Small intestine (tissue), 7 donors: ENCODE data around the gene KCP. TPM values are rescaled to one million over a fixed set of nuclear protein-coding genes. Genes with fewer than 3 reads are reported as not detected.

Experiments
- DNase-seq, 2 donors: peaks; one replicate each; pipeline versions ENCODE4 v3.0.0 to v3.0.0-alpha.2; 2013
- FAIRE-seq: peaks from 2 replicates; lab custom pipeline; 2012; peaks lifted over from hg19 to GRCh38; lab: Jason Lieb, UNC
- H3K27ac ChIP-seq, 3 donors: one replicate each; pipeline ENCODE4 v1.5.1; 2013; ENCODE audit warnings: low read length in 2 of 3, mild to moderate bottlenecking in 2 of 3, control low read depth in 1 of 3, inconsistent platforms in 1 of 3, low read depth in 1 of 3, moderate library complexity in 1 of 3
- H3K27me3 ChIP-seq, 3 donors: one replicate each; pipeline ENCODE4 v1.6.1; 2013; ENCODE audit warnings: low read length in 3 of 3, inconsistent platforms in 1 of 3; ENCODE audit not compliant: control insufficient read depth in 3 of 3, insufficient read depth in 3 of 3
- H3K36me3 ChIP-seq, 3 donors: one replicate each; pipeline ENCODE4 v1.6.1; 2013; ENCODE audit warnings: low read length in 3 of 3, inconsistent platforms in 1 of 3, low read depth in 1 of 3, mild to moderate bottlenecking in 1 of 3, moderate library complexity in 1 of 3; ENCODE audit not compliant: control insufficient read depth in 3 of 3, insufficient read depth in 2 of 3
- H3K4me1 ChIP-seq, 3 donors: one replicate each; pipeline ENCODE4 v1.6.1; 2013; ENCODE audit warnings: low read length in 2 of 3, inconsistent platforms in 1 of 3, low read depth in 1 of 3, mild to moderate bottlenecking in 1 of 3, moderate library complexity in 1 of 3; ENCODE audit not compliant: control insufficient read depth in 3 of 3, insufficient read depth in 2 of 3
- H3K4me3 ChIP-seq, 3 donors: one replicate each; pipeline ENCODE4 v1.5.1; 2013; ENCODE audit warnings: low read length in 3 of 3, control low read depth in 1 of 3, inconsistent platforms in 1 of 3, low read depth in 1 of 3, mild to moderate bottlenecking in 1 of 3, moderate library complexity in 1 of 3
- H3K9me3 ChIP-seq, 2 donors: one replicate each; pipeline ENCODE4 v1.6.1; 2013; ENCODE audit warnings: low read depth in 1 of 2, low read length in 1 of 2; ENCODE audit not compliant: control insufficient read depth in 2 of 2, insufficient read depth in 1 of 2
- WGBS, 3 donors: extraction: QIAGEN DNeasy Blood & Tissue Kit; methylation state at CpG; one replicate each; pipeline ENCODE4 v1.1.7; 2013; 5-methylcytosine and 5-hydroxymethylcytosine counted together
- polyA plus RNA-seq, 4 donors: library from polyadenylated mRNA; stranded (reverse) in 3 of 4; unstranded in 1 of 4; fragments of 200-250 nt in 3 of 4; fragments of 120-200 nt in 1 of 4; gene quantifications; one replicate each; pipeline versions ENCODE4 v1.2.1 to v1.2.3, GENCODE V29; 2013
- donor health status: healthy with polysubstance abuse.
- donor health status: control.
- donor health status: control.
- donor health status: Bipolar disorder and iron deficiency.
- donor health status: healthy.

The KCP gene
- polyA plus RNA-seq, 4 donors: 0.52 to 5.1 (median 1.9) TPM

DNA sequence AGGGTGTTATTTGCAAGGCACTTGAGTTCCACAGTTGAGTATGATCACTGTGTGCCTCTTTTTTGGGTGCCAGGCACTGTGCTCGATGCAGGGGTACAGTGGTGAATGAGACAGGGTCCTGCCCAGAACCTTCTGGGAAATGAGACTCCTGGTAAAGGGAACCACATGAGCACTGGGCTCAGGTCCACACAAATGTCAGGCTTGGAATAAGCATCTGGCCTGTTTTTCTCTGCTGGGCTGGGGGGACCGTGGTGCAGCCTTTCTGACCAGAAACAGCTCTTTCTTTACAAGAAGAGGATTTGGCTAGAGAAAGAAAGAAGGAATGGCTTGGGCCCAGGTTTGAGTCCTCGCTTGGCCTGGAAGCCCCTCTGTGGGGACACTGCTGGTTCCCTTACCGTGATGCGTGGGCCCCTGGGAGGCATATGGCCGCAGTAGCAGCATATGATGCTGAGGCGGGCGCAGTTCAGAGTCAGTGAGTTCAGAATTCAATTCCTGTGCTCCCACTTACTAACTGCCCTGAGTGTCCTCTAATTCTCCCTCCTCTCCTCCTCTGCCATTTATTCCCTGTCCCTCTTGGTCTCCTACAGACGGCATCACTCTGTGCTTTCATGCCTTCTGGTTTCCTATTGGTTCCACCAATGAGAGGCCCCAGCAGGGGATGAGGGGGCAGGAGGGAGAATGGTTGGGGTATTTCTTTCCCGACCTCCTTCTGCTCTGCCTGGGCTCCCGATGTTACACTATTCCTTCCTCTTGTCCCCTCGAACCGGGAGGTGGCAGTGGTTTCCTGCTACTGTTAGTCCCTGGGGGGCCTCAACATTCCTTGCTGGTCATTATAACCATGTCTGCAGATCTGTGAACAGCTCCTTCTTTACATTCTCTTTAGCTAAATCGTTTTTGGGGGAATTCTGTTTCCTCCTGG is 9.6 kb upstream of the KCP start:
- no peak overlapping the region for H3K27ac ChIP-seq
- H3K9me3 ChIP-seq: no peaks in the 10 kb centered on the region
- peaks cover 0 to 5% (median 0%) of the 10 kb centered on the region in 3 donors for H3K4me1 ChIP-seq
- DNase-seq (no peak), FAIRE-seq (no peak)
- H3K27me3 ChIP-seq: peaks cover 0 to 64% (median 8%) of the 10 kb centered on the region in 3 donors
- WGBS, 3 donors: 55 to 67% (median 64%) methylated on average over 14 of the region's 14 CpGs
- H3K36me3 ChIP-seq: no peaks in the 10 kb centered on the region
- no peak overlapping the region for H3K4me3 ChIP-seq

- Histone ChIP-seq H3K27ac (no peak overlapping the region), H3K36me3 (no peaks in the 10 kb centered on the region), H3K9me3 (no peaks in the 10 kb centered on the region), H3K4me1 (peaks cover 0 to 5% (median 0%) of the 10 kb centered on the region in 3 donors), H3K4me3 (no peak overlapping the region), H3K27me3 (peaks cover 0 to 72% (median 14%) of the 10 kb centered on the region in 3 donors)
- FAIRE-seq: no peak
- 81 to 87% (median 84%) methylated on average over 5 to 6 of the region's 6 CpGs for WGBS, 3 donors
- DNase-seq: no peak
Observed at GRCh38 chr7:128919241-128919640, 8.7 kb upstream of the KCP start.

DNA sequence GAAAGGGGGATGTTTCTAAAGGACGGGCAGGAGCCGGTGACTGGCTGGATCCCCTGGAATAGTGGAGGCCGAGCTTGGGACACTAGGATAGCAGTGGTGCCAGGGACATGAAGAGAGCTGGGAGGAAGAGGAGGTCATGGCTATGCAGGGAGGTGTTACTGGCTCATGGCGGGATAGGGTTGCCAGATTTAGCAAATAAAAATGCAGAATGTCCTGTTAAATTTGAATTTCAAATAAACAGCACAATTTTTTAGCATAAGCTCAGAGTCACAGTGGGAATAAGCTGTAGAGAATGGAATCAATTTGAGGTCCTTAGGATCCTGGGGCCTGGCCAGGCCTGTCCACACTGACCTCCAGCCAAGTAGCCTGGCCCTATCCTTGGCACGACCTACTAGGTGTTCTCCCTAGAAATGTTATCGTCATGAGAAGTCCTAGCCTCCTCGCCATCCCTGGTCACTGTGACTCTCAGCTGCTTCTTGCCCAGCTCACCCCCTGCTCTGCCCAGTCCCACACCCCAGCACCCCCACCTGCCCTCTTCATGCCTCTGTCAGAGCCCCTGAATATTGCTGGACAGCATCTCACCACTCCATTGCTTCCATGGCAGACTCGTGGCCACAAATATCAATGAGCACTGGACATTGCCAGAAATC is 7.6 kb upstream of the KCP start:
- no peaks in the 10 kb centered on the region for H3K36me3 ChIP-seq
- H3K4me1 ChIP-seq: peaks cover 0 to 5% (median 0%) of the 10 kb centered on the region in 3 donors
- no peaks in the 10 kb centered on the region for H3K9me3 ChIP-seq
- no peak overlapping the region for H3K27ac ChIP-seq
- DNase-seq (no peak), FAIRE-seq (no peak)
- WGBS, 3 donors: 85 to 89% (median 89%) methylated on average over 7 to 8 of the region's 8 CpGs
- no peak overlapping the region for H3K4me3 ChIP-seq
- H3K27me3 ChIP-seq: peaks cover 0 to 74% (median 17%) of the 10 kb centered on the region in 3 donors

DNA sequence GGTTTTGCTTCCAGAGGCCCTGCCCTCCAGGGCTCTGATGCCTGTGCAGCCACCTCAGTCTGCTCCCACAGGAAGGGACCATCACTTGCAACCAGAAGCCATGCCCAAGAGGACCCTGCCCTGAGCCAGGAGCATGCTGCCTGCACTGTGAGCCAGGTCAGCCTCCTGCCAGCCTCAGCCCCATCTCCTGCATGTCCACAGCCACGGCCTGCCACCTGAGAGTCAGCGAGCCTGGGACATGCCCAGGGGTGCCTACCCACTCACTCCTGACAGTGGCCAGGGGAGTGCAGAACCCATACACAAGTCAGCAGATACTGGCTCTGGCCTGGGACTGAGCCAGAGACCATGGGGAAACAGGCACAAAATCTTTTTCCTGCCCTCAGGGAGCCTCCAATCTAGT is 6.6 kb upstream of the KCP start:
- no peak for DNase-seq
- H3K4me3 ChIP-seq: no peak overlapping the region
- no peak for FAIRE-seq
- H3K36me3 ChIP-seq: no peaks in the 10 kb centered on the region
- H3K27me3 ChIP-seq: peaks cover 0 to 69% (median 16%) of the 10 kb centered on the region in 3 donors
- H3K9me3 ChIP-seq: no peaks in the 10 kb centered on the region
- H3K27ac ChIP-seq: no peak overlapping the region
- H3K4me1 ChIP-seq: peaks cover 0 to 5% (median 0%) of the 10 kb centered on the region in 3 donors
- 86 to 96% (median 90%) methylated on average over 2 of the region's 2 CpGs for WGBS, 3 donors

- no peaks in the 10 kb centered on the region for H3K9me3 ChIP-seq
- H3K27me3 ChIP-seq: peaks cover under 1 to 70% (median 12%) of the 10 kb centered on the region in 3 donors
- no peaks in the 10 kb centered on the region for H3K36me3 ChIP-seq
- H3K27ac ChIP-seq: no peak overlapping the region
- H3K4me3 ChIP-seq: no peak overlapping the region
- peaks cover 0 to 5% (median 0%) of the 10 kb centered on the region in 3 donors for H3K4me1 ChIP-seq
- FAIRE-seq: no peak
- 85 to 91% (median 89%) methylated on average over 7 of the region's 7 CpGs for WGBS, 3 donors
- DNase-seq: no peak
Observed at GRCh38 chr7:128916643-128916915, 6.1 kb upstream of the KCP start.

- no peak for FAIRE-seq
- Histone ChIP-seq H3K9me3 (no peaks in the 10 kb centered on the region), H3K4me3 (peak overlapping the region in 1 of 3 donors; percentile 21), H3K27ac (no peak overlapping the region), H3K27me3 (peaks cover 4 to 71% (median 12%) of the 10 kb centered on the region in 3 donors), H3K4me1 (peaks cover 0 to 8% (median 0%) of the 10 kb centered on the region in 3 donors), H3K36me3 (no peaks in the 10 kb centered on the region)
- no peak for DNase-seq
- WGBS, 3 donors: 26 to 40% (median 38%) methylated on average over 45 to 69 of the region's 69 CpGs
Observed at GRCh38 chr7:128915841-128916642, 5.5 kb upstream of the KCP start.

- 3 to 7% (median 5%) methylated on average over 28 to 32 of the region's 34 CpGs for WGBS, 3 donors
- no peaks in the 10 kb centered on the region for H3K9me3 ChIP-seq
- DNase-seq: no peak
- H3K4me1 ChIP-seq: peaks cover 0 to 9% (median under 1%) of the 10 kb centered on the region in 3 donors
- peaks cover 4 to 70% (median 12%) of the 10 kb centered on the region in 3 donors for H3K27me3 ChIP-seq
- no peaks in the 10 kb centered on the region for H3K36me3 ChIP-seq
- no peak overlapping the region for H3K27ac ChIP-seq
- no peak for FAIRE-seq
- H3K4me3 ChIP-seq: peak overlapping the region in 2 of 3 donors; percentile 5 to 21
Observed at GRCh38 chr7:128915271-128915819, 4.8 kb upstream of the KCP start.
